ENCODE measurements around the gene MSRB1.

Gene MSRB1

GRCh38 chr16:1978476-1979120 lies 35.6 kb upstream of the MSRB1 start:
- no peak for DNase-seq (ENCODE audit: low read depth)
- no peak overlapping the region for H3K4me3 ChIP-seq (replicated peaks; ENCODE audit: low read depth, low read length)
- TF ChIP-seq CTCF (IDR thresholded peaks at IDR 0.05; ENCODE audit: low read length, missing control alignments): no peak

GRCh38 chr16:1977875-1978268 lies 34.9 kb upstream of the MSRB1 start:
- no peak overlapping the region for H3K4me3 ChIP-seq (replicated peaks; ENCODE audit: low read depth, low read length)
- no peak for DNase-seq (ENCODE audit: low read depth)
- no peak for TF ChIP-seq CTCF (IDR thresholded peaks at IDR 0.05; ENCODE audit: low read length, missing control alignments)

- no peak overlapping the region for H3K4me3 ChIP-seq (replicated peaks; ENCODE audit: low read depth, low read length)
- no peak for DNase-seq (ENCODE audit: low read depth)
- no peak for TF ChIP-seq CTCF (IDR thresholded peaks at IDR 0.05; ENCODE audit: low read length, missing control alignments)
Measured at GRCh38 chr16:1976951-1977874, 34.2 kb upstream of the MSRB1 start.

GRCh38 chr16:1976216-1976520 lies 33.2 kb upstream of the MSRB1 start:
- H3K4me3 ChIP-seq (replicated peaks; ENCODE audit: low read depth, low read length): no peak overlapping the region
- no peak for DNase-seq (ENCODE audit: low read depth)
- no peak for TF ChIP-seq CTCF (IDR thresholded peaks at IDR 0.05; ENCODE audit: low read length, missing control alignments)

GRCh38 chr16:1975432-1976215 lies 32.6 kb upstream of the MSRB1 start:
- TF ChIP-seq CTCF (IDR thresholded peaks at IDR 0.05; ENCODE audit: low read length, missing control alignments): no peak
- DNase-seq (ENCODE audit: low read depth): no peak
- no peak overlapping the region for H3K4me3 ChIP-seq (replicated peaks; ENCODE audit: low read depth, low read length)

- no peak overlapping the region for H3K4me3 ChIP-seq (replicated peaks; ENCODE audit: low read depth, low read length)
- TF ChIP-seq CTCF (IDR thresholded peaks at IDR 0.05; ENCODE audit: low read length, missing control alignments): no peak
- no peak for DNase-seq (ENCODE audit: low read depth)
Measured at GRCh38 chr16:1974157-1975070, 31.4 kb upstream of the MSRB1 start.
